ENCODE results near the gene CCDC91. TPM values are rescaled to one million over a fixed set of nuclear protein-coding genes. Genes with fewer than 3 reads are reported as not detected.

The CCDC91 gene
- total and polyA plus RNA-seq, 2 donors from 2014 or later = 17.5 to 35.7 TPM

DNA sequence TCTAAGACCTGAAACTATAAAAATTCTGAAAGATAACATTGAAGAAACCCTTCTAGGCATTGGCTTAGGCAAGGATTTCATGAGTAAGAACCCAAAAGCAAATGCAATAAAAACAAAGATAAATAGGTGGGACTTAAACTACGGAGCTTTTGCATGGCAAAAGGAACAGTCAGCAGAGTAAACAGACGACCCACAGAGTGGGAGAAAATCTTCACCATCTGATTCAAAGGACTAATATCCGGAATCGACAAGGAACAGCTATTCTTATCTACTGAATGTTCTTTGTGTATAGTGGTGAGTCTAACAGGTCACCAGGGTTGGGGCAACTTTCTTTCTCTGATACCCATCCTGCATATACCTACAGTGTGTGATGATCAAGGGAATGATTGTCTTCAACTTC lies 198.6 kb downstream of the CCDC91 start:
- no peak for DNase-seq
- FAIRE-seq = no peak
- no peaks in the 10 kb centered on the region for H3K36me3 ChIP-seq (ENCODE audit: control insufficient read depth in 2 of 3, insufficient read depth in 3 of 3, low read length in 3 of 3)
- no peak for TF ChIP-seq CTCF (IDR thresholded peaks at IDR 0.05; ENCODE audit: borderline replicate concordance, extremely low read depth, insufficient read depth)
- no peaks in the 10 kb centered on the region for H3K27me3 ChIP-seq (ENCODE audit: control insufficient read depth, insufficient read depth, low read length)
- H3K4me1 ChIP-seq (ENCODE audit: control insufficient read depth in 2 of 3, insufficient read depth in 2 of 3, low read depth in 1 of 3, low read length in 3 of 3) = no peaks in the 10 kb centered on the region
- no peak overlapping the region for H3K9ac ChIP-seq (ENCODE audit: low read length in 3 of 3)
- H3K9me3 ChIP-seq (ENCODE audit: control insufficient read depth in 2 of 3, insufficient read depth in 1 of 3, low read length in 3 of 3) = no peaks in the 10 kb centered on the region
- intact Hi-C loops (cut with DNase I) = no loop called here
- H3K27ac ChIP-seq (ENCODE audit: low read depth in 2 of 2, low read length in 2 of 2) = no peak overlapping the region
- no peak overlapping the region for H3K4me3 ChIP-seq (ENCODE audit: low read length in 3 of 3)

DNA sequence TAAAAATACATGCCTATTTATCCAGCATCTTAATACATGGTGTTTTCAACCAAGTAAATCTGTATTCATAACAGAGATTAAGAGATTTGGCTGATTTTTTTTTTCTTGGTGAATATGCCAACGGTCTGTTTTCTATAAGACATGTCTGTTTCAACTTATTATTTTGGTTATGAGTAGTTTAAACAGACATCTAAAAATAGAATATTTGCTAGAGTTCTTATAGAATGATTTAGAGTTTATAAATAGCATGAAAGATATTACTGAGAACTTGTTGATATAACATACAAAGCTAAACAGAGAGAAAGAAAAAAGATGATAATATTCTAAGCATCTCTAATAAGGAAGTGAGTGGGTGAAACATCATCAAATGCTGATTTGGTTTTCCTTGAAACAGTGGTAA lies 199.9 kb downstream of the CCDC91 start:
- Histone ChIP-seq H3K4me1 (ENCODE audit: control insufficient read depth in 2 of 3, insufficient read depth in 2 of 3, low read depth in 1 of 3, low read length in 3 of 3) (no peaks in the 10 kb centered on the region), H3K36me3 (ENCODE audit: control insufficient read depth in 2 of 3, insufficient read depth in 3 of 3, low read length in 3 of 3) (no peaks in the 10 kb centered on the region), H3K27me3 (ENCODE audit: control insufficient read depth, insufficient read depth, low read length) (no peaks in the 10 kb centered on the region), H3K27ac (ENCODE audit: low read depth in 2 of 2, low read length in 2 of 2) (no peak overlapping the region), H3K9ac (ENCODE audit: low read length in 3 of 3) (no peak overlapping the region), H3K4me3 (ENCODE audit: low read length in 3 of 3) (no peak overlapping the region), H3K9me3 (ENCODE audit: control insufficient read depth in 2 of 3, insufficient read depth in 1 of 3, low read length in 3 of 3) (no peaks in the 10 kb centered on the region)
- TF ChIP-seq CTCF (IDR thresholded peaks at IDR 0.05; ENCODE audit: borderline replicate concordance, extremely low read depth, insufficient read depth) = no peak
- FAIRE-seq (peak; percentile 29), DNase-seq (no peak)
- intact Hi-C loops (cut with DNase I) = no loop called here

DNA sequence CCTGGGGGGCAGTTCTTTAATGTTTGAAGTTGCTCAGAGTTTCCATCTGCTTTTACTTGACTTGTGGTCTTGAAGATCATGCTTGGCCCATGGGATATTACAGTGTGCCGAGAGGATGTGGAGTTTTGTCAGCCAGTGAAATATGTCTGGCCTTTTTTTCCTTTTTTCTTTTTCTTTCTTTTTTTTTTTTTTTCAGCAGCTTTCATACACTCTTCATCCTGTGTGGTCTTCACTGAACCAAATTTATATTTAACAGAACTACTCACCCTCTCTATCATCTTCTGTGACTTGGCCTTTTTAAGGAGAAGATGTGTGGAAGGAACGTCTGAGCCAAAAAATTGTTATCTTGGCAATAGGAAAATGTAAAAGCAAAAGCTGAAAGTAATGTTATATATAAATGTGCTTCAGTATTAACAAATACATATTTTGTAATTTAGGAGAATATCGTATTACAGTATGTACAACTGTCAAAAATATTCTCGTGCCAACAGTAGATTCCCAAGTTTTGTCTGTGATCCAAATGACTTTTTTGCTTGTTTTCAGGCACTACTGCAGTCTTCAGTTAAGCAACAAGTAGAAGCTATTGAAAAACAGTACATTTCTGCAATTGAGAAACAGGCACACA lies 200.6 kb downstream of the CCDC91 start:
- no peaks in the 10 kb centered on the region for H3K36me3 ChIP-seq (ENCODE audit: control insufficient read depth in 2 of 3, insufficient read depth in 3 of 3, low read length in 3 of 3)
- FAIRE-seq (no peak), DNase-seq (peak in 2 of 5 donors; percentile 19 to 37)
- no peaks in the 10 kb centered on the region for H3K27me3 ChIP-seq (ENCODE audit: control insufficient read depth, insufficient read depth, low read length)
- TF ChIP-seq CTCF (IDR thresholded peaks at IDR 0.05; ENCODE audit: borderline replicate concordance, extremely low read depth, insufficient read depth) = no peak
- H3K4me1 ChIP-seq (ENCODE audit: control insufficient read depth in 2 of 3, insufficient read depth in 2 of 3, low read depth in 1 of 3, low read length in 3 of 3) = no peaks in the 10 kb centered on the region
- intact Hi-C loops (cut with DNase I) = no loop called here
- no peak overlapping the region for H3K9ac ChIP-seq (ENCODE audit: low read length in 3 of 3)
- no peak overlapping the region for H3K4me3 ChIP-seq (ENCODE audit: low read length in 3 of 3)
- no peak overlapping the region for H3K27ac ChIP-seq (ENCODE audit: low read depth in 2 of 2, low read length in 2 of 2)
- H3K9me3 ChIP-seq (ENCODE audit: control insufficient read depth in 2 of 3, insufficient read depth in 1 of 3, low read length in 3 of 3) = no peaks in the 10 kb centered on the region

DNA sequence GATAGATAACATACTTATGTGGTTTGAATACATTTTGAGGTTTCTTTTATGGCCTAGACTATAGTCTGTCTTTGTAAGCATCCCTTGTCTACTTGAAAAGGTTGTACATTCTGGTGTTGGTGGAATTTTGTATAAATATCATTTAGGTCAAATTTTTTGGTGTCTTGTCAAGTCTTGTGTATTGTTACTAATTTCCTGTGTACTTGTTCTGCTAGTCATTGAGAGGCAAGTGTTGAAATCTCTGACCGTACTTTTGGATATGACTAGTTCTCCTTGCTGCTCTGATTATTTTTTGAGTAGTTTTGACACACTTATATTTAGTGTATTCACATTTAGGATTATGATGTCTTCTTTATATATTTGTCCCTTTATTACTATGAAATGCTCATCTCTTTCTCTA lies 219.6 kb downstream of the CCDC91 start:
- no peak for FAIRE-seq
- Histone ChIP-seq H3K9me3 (ENCODE audit: control insufficient read depth in 2 of 3, insufficient read depth in 1 of 3, low read length in 3 of 3) (no peaks in the 10 kb centered on the region), H3K9ac (ENCODE audit: low read length in 3 of 3) (no peak overlapping the region), H3K36me3 (ENCODE audit: control insufficient read depth in 2 of 3, insufficient read depth in 3 of 3, low read length in 3 of 3) (no peaks in the 10 kb centered on the region), H3K4me3 (ENCODE audit: low read length in 3 of 3) (no peak overlapping the region), H3K27me3 (ENCODE audit: control insufficient read depth, insufficient read depth, low read length) (no peaks in the 10 kb centered on the region), H3K27ac (ENCODE audit: low read depth in 2 of 2, low read length in 2 of 2) (no peak overlapping the region), H3K4me1 (ENCODE audit: control insufficient read depth in 2 of 3, insufficient read depth in 2 of 3, low read depth in 1 of 3, low read length in 3 of 3) (no peaks in the 10 kb centered on the region)
- intact Hi-C loops (cut with DNase I) = no loop called here
- no peak for TF ChIP-seq CTCF (IDR thresholded peaks at IDR 0.05; ENCODE audit: borderline replicate concordance, extremely low read depth, insufficient read depth)
- no peak for DNase-seq

All from kidney (tissue), 14 donors.